Tibial artery (tissue), 4 donors: Measurements from ENCODE around the gene MUL1.

Experiments used
- DNase-seq, 2 donors: peaks; one replicate each; pipeline ENCODE4 v3.0.0-alpha.2; 2019
- H3K27ac ChIP-seq, 2 donors: fragments of 200-600 bp; sonication (generic) in 1 of 2; 1 replicate in 1 of 2; 2 replicates in 1 of 2; pipeline ENCODE4 v1.5.1; 2018 to 2019; ENCODE audit warnings: mild to moderate bottlenecking in 1 of 2
- H3K27me3 ChIP-seq, 2 donors: fragments of 200-600 bp; sonication (generic) in 1 of 2; one replicate each; pipeline versions ENCODE4 v1.5.1 to v1.6.0; 2016 to 2019
- H3K36me3 ChIP-seq, 3 donors: fragments of 200-600 bp; sonication (generic) in 2 of 3; one replicate each; pipeline ENCODE4 v1.5.1; 2016 to 2019; ENCODE audit warnings: mild to moderate bottlenecking in 2 of 3
- H3K4me1 ChIP-seq, 4 donors: fragments of 200-600 bp; sonication (generic) in 2 of 4; 1 replicate in 3 of 4; 2 replicates in 1 of 4; pipeline ENCODE4 v1.5.1; 2016 to 2019
- H3K4me3 ChIP-seq, 2 donors: fragments of 200-600 bp; sonication (generic) in 1 of 2; 1 replicate in 1 of 2; 2 replicates in 1 of 2; pipeline ENCODE4 v1.5.1; 2018 to 2019; ENCODE audit warnings: mild to moderate bottlenecking in 2 of 2
- H3K9me3 ChIP-seq, 3 donors: fragments of 200-600 bp; sonication (generic) in 1 of 3; one replicate each; pipeline ENCODE4 v1.5.1; 2016 to 2019
- intact Hi-C: fragments of 100-400 bp; cut with DNase I; formaldehyde crosslinking; loops from one replicate; pipeline ENCODE4 v1.15.0; 2023; ENCODE audit warnings: low total_unique reads
- TF ChIP-seq, protein P1 (sequence below), 2 experiments: fragments of 200-600 bp in 1 of 2; fragments of 450-650 bp in 1 of 2; IDR thresholded peaks; one replicate each; pipeline ENCODE4 v1.5.1; 2017 to 2019; ENCODE audit warnings: antibody characterized with exemption in 2 of 2, mild to moderate bottlenecking in 1 of 2, moderate library complexity in 1 of 2

Gene MUL1

DNA sequence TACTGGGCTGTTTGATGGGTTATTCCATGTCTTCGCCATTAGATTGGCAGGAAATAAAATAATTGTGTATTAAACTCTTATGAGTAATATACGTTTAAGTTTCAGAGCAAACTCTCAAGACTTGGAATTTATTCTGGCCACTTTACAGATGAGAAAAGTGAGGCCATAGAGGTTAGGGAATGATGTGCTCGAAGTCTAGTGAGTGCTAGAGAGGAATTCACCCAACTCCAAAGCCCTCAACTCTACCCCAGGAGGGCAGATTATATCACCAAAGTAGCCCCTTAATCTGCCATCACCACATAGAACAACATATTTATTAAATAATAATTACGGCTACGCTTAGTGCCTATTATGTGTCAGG lies 440 bp upstream of the MUL1 start:
- peak overlapping the region; percentile 78 to 82 for H3K27ac ChIP-seq
- H3K36me3 ChIP-seq = peaks cover 0 to 11% (median 9%) of the 10 kb centered on the region in 3 donors
- no peaks in the 10 kb centered on the region for H3K9me3 ChIP-seq
- TF ChIP-seq, protein P1, sequence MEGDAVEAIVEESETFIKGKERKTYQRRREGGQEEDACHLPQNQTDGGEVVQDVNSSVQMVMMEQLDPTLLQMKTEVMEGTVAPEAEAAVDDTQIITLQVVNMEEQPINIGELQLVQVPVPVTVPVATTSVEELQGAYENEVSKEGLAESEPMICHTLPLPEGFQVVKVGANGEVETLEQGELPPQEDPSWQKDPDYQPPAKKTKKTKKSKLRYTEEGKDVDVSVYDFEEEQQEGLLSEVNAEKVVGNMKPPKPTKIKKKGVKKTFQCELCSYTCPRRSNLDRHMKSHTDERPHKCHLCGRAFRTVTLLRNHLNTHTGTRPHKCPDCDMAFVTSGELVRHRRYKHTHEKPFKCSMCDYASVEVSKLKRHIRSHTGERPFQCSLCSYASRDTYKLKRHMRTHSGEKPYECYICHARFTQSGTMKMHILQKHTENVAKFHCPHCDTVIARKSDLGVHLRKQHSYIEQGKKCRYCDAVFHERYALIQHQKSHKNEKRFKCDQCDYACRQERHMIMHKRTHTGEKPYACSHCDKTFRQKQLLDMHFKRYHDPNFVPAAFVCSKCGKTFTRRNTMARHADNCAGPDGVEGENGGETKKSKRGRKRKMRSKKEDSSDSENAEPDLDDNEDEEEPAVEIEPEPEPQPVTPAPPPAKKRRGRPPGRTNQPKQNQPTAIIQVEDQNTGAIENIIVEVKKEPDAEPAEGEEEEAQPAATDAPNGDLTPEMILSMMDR (IDR thresholded peaks at IDR 0.05) = no peak
- H3K4me1 ChIP-seq = peaks cover 0 to 36% (median 20%) of the 10 kb centered on the region in 4 donors
- intact Hi-C loops = no loop called here
- H3K4me3 ChIP-seq = peak overlapping the region; percentile 78 to 85
- H3K27me3 ChIP-seq = peaks cover 0 to 21% of the 10 kb centered on the region in 2 donors
- no peak for DNase-seq

DNA sequence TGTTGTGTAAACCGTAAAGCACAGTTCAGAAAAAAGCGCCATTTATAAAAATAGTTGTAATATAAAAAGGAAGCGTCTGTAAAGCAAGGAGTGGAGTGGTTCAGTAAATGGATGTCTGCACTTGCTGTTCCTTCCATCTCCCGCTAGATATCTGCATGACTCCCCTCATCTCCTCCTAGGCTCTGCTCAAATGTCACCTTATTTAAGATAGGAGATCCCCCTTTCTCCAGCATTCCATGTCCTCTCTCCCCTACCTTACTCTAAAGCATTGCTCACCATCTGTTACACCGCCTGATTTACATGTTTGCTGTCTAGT lies 745 bp downstream of the MUL1 start:
- DNase-seq = peak in 1 of 2 donors; percentile 0
- Histone ChIP-seq H3K9me3 (no peaks in the 10 kb centered on the region), H3K4me3 (peak overlapping the region; percentile 78 to 85), H3K36me3 (peaks cover 5 to 21% (median 18%) of the 10 kb centered on the region in 3 donors), H3K27me3 (peaks cover 0 to 11% of the 10 kb centered on the region in 2 donors), H3K27ac (peak overlapping the region in 1 of 2 donors; percentile 78), H3K4me1 (peaks cover 0 to 36% (median 20%) of the 10 kb centered on the region in 4 donors)
- intact Hi-C loops = no loop called here
- TF ChIP-seq, protein P1 (IDR thresholded peaks at IDR 0.05) = no peak

DNA sequence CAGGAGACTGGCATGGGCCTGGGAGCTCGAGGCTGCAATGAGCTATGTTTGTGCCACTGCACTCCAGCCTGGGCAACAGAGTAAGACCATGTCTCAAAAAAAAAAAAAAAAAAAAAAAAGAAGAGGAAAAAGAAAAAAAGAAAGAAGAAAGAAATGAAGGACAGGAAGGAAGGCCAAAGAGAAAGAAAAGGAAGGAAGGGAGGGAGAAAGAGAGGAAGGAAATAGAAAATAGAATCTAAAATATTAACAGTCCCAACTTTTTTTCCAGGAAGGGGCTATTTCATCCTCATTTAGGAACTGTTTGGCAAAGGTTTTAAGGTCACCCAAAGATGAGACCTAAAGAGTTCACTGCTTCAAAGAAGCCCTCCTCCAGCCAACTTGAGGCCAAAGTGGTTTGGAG lies 2.5 kb downstream of the MUL1 start:
- H3K27ac ChIP-seq = no peak overlapping the region
- H3K4me3 ChIP-seq = no peak overlapping the region
- TF ChIP-seq, protein P1 (IDR thresholded peaks at IDR 0.05) = no peak
- no peaks in the 10 kb centered on the region for H3K9me3 ChIP-seq
- peaks cover 20 to 39% (median 36%) of the 10 kb centered on the region in 3 donors for H3K36me3 ChIP-seq
- no peaks in the 10 kb centered on the region for H3K27me3 ChIP-seq
- H3K4me1 ChIP-seq = peaks cover 0 to 36% (median 20%) of the 10 kb centered on the region in 4 donors
- intact Hi-C loops = no loop called here
- DNase-seq = no peak

DNA sequence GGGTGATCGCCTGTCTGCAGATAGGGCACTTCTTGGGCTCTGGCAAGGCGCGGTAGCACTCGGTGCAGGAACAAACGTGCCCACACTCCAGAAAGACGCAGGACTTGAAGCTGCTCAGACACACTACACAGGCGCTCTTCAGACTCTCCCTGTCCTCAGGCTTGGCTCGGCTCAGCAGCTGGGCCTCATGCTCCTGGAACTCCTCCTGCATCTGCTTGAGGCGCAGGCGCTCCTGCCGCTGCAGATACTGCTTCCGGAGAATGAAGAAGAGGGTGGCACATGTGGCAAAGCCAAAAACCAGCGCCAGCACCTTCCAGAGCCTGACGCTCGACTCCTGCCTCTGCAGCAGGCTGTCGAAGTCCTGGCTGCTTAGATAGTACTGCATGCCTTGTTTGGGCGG lies 7.2 kb downstream of the MUL1 start:
- Histone ChIP-seq H3K36me3 (peaks cover 36 to 73% (median 67%) of the 10 kb centered on the region in 3 donors), H3K27ac (no peak overlapping the region), H3K4me1 (peaks cover 0 to 14% (median 6%) of the 10 kb centered on the region in 4 donors), H3K27me3 (no peaks in the 10 kb centered on the region), H3K4me3 (no peak overlapping the region), H3K9me3 (no peaks in the 10 kb centered on the region)
- intact Hi-C loops = no loop called here
- TF ChIP-seq, protein P1 (IDR thresholded peaks at IDR 0.05) = no peak
- DNase-seq = peak in 1 of 2 donors; percentile 31

DNA sequence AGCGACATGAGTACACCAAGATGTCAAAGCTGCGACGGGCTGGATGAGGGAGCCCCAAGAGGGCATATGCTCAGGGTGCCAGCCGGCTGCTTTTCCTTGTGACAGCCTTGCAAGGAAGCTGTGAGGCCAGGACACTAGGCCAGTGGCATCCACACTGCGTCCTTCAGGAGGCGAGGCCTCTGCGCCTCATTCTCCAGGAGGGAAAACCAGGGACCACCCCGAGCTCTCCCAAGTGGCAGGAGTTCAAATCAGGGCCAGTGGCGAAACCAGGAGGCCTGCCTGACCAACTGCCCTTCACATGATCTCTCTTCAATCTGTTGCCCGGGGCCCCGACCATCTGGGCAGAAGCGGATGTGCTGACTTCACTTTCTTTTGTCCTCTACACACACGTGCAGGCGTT lies 8.2 kb downstream of the MUL1 start:
- Histone ChIP-seq H3K27ac (no peak overlapping the region), H3K4me3 (no peak overlapping the region), H3K27me3 (no peaks in the 10 kb centered on the region), H3K4me1 (peaks cover 0 to 5% (median 2%) of the 10 kb centered on the region in 4 donors), H3K9me3 (no peaks in the 10 kb centered on the region), H3K36me3 (peaks cover 36 to 68% (median 66%) of the 10 kb centered on the region in 3 donors)
- intact Hi-C loops = loop anchor here (5.0 kb wide), 1 partner anchor 287 kb away; no protein-coding TSS in a partner anchor
- DNase-seq = peak in 1 of 2 donors; percentile 49
- TF ChIP-seq, protein P1 (IDR thresholded peaks at IDR 0.05) = no peak

DNA sequence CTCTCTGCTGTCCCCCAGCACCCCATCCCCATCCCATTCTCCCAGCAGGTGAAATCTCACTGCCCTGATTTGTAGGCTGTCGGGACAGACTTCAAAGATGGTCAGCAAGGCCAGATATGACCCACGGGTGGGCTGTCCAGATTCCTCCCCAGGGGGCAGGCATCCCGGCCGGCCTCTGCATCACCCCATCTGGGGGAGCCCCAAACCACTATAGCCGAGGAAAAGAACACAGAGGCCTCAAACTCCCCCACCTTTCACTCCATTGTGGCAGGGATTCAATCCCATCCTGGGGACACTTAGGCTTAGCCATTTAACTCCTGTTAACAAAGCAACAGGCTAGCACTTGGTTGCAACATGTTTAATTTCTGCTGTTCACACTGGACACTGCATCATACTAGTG lies 8.8 kb downstream of the MUL1 start:
- no peak overlapping the region for H3K27ac ChIP-seq
- DNase-seq = peak in 1 of 2 donors; percentile 49
- intact Hi-C loops = loop anchor here (5.0 kb wide), 1 partner anchor 287 kb away; no protein-coding TSS in a partner anchor
- no peaks in the 10 kb centered on the region for H3K27me3 ChIP-seq
- H3K36me3 ChIP-seq = peaks cover 36 to 63% (median 60%) of the 10 kb centered on the region in 3 donors
- H3K4me3 ChIP-seq = no peak overlapping the region
- TF ChIP-seq, protein P1 (IDR thresholded peaks at IDR 0.05) = no peak
- H3K9me3 ChIP-seq = no peaks in the 10 kb centered on the region
- H3K4me1 ChIP-seq = peaks cover 0 to 2% (median 0%) of the 10 kb centered on the region in 4 donors
